Panc1 (cell line): Measurements from ENCODE around the gene OR51A7. TPM values are rescaled to one million over a fixed set of nuclear protein-coding genes. Genes with fewer than 3 reads are reported as not detected.

Experiments
- ATAC-seq: fragments of 200-7000 bp; cut with Tn5 transposase; 2 replicates; pipeline ENCODE4 v1.9.1; 2020; ENCODE audit warnings: mild to moderate bottlenecking, moderate library complexity
- BruUV-seq: library from RNA; stranded (reverse); fragments of 400-500 nt; replicated peaks from 2 replicates; lab custom pipeline; 2021; lab: Mats Ljungman, UMichigan
- CTCF ChIA-PET: fragments of 300-600 bp; sonication (Branson Sonifier 250); formaldehyde crosslinking; loops from one replicate; lab custom pipeline; 2022; ENCODE audit warnings: antibody characterized with exemption; lab: Charles Lee
- POLR2A ChIA-PET: fragments of 300-600 bp; sonication (Branson Sonifier 250); formaldehyde crosslinking; loops from one replicate; lab custom pipeline; 2022; ENCODE audit warnings: antibody characterized with exemption; lab: Charles Lee
- DNase-seq: peaks from one replicate; pipeline ENCODE4 v3.0.0-alpha.2; 2010; ENCODE audit warnings: low read depth, low spot score
- H3K27ac ChIP-seq: 2 replicates; pipeline ENCODE4 v1.5.1; 2011; ENCODE audit warnings: mild to moderate bottlenecking, low read length, inconsistent platforms
- H3K27me3 ChIP-seq: fragments of 200-500 bp; sonication (Bioruptor generic); 2 replicates; pipeline ENCODE4 v1.6.0; 2014; ENCODE audit warnings: low read length, inconsistent platforms; ENCODE audit not compliant: control insufficient read depth, insufficient read depth
- H3K36me3 ChIP-seq: fragments of 200-500 bp; sonication (Bioruptor generic); 2 replicates; pipeline ENCODE4 v1.5.1; 2014; ENCODE audit warnings: inconsistent platforms, mild to moderate bottlenecking, low read length, moderate library complexity; ENCODE audit not compliant: control insufficient read depth, insufficient read depth
- H3K4me1 ChIP-seq: 2 replicates; pipeline ENCODE4 v1.5.1; 2011; ENCODE audit warnings: inconsistent platforms, mild to moderate bottlenecking, low read length, moderate library complexity; ENCODE audit not compliant: control insufficient read depth, insufficient read depth
- H3K4me3 ChIP-seq, 2 experiments: 2 replicates each; pipeline ENCODE4 v1.5.1; 2011 to 2012; ENCODE audit warnings: low read depth in 2 of 2, low read length in 2 of 2, mild to moderate bottlenecking in 2 of 2, inconsistent platforms in 1 of 2, moderate library complexity in 1 of 2
- H3K9me3 ChIP-seq: fragments of 200-500 bp; sonication (Bioruptor generic); 2 replicates; pipeline ENCODE4 v1.5.1; 2014; ENCODE audit warnings: low read depth, mild to moderate bottlenecking, inconsistent platforms, low read length, moderate library complexity; ENCODE audit not compliant: control insufficient read depth, insufficient read depth
- POLR2AphosphoS5 ChIP-seq: IDR thresholded peaks from 2 replicates; pipeline ENCODE4 v1.6.1; 2012; ENCODE audit warnings: mild to moderate bottlenecking, low read depth, low read length, moderate library complexity
- SIN3A ChIP-seq: IDR thresholded peaks from 2 replicates; pipeline ENCODE4 v1.6.1; 2012; ENCODE audit warnings: low read depth, mild to moderate bottlenecking, low read length, moderate library complexity, borderline replicate concordance; ENCODE audit not compliant: insufficient read depth
- TCF7L2 ChIP-seq: IDR thresholded peaks from 2 replicates; pipeline ENCODE4 v1.6.1; 2011; ENCODE audit warnings: mild to moderate bottlenecking, low read depth, low read length, inconsistent platforms
- in situ Hi-C: cut with HindIII; loops from 2 replicates; pipeline ENCODE4 v1.10.0; 2016; ENCODE audit warnings: low sequenced_read_pairs, low pct_unique_long_range_greater_than_20kb
- intact Hi-C: fragments of 100-400 bp; cut with micrococcal nuclease; formaldehyde crosslinking; loops from one replicate; pipeline ENCODE4 v1.10.0; 2022; ENCODE audit not compliant: unreplicated experiment
- total RNA-seq: library from RNA; stranded (reverse); gene quantifications from one replicate; pipeline ENCODE4 v1.2.1, GENCODE V29; 2021; ENCODE audit not compliant: unreplicated experiment
- TF ChIP-seq, protein P1 (sequence below): fragments of 450-650 bp; IDR thresholded peaks from 2 replicates; pipeline ENCODE4 v1.5.1; 2017; ENCODE audit warnings: mild to moderate bottlenecking
- TF ChIP-seq, protein P2 (sequence below), 2 experiments: IDR thresholded peaks; 2 replicates each; pipeline ENCODE4 v1.6.1; 2011 to 2012; ENCODE audit warnings: low read depth in 2 of 2, control low read depth in 1 of 2, low read length in 1 of 2, mild to moderate bottlenecking in 1 of 2, moderate library complexity in 1 of 2; ENCODE audit not compliant: insufficient read depth in 1 of 2

Gene OR51A7
- total RNA-seq, 1 experiment from 2014 or later, result not detected

DNA sequence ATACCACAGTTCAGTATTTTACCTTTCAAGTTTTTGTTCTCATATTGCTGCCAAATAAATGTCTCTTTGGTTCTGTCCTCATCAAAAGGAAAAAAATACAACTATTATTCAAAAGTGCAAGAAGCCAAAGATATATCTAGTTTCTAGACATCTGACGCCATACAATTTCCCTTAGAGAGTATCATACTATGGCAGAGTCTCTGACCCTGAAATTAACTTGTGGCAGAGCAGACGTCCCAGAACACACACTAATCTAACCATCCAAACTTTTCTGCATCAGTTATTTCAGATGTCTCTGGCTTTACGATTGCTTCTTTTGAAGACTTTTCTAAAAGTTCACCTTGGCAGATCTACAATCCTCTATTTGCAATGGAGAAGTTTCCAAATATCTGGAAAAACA is 19.2 kb upstream of the OR51A7 start:
- ATAC-seq, result no peak

DNA sequence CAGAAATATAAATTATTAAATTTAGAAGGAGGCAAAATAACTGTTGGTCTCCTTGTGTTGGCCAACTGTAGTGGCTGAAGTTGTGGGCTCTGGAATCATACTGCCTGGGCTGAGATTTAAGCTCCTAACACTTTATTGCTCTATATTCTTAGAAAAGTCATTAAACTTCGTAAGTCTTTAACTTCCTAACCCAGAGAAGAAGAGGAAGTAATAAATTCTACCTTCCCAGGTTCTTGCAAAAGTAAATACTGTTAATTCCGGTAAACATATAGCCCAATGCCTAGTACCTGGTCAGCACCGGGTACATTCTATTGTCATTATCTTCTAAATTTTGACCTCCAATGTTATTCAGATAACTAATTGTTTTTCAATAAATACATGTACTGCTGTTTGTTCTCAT is 17.4 kb upstream of the OR51A7 start:
- H3K27ac ChIP-seq, result no peak overlapping the region
- intact Hi-C loops, result no loop called here
- no peaks in the 10 kb centered on the region for H3K4me1 ChIP-seq
- no TSS peak for BruUV-seq
- POLR2A ChIA-PET, result no interaction called here
- no peaks in the 10 kb centered on the region for H3K36me3 ChIP-seq
- in situ Hi-C loops, result no loop called here
- H3K27me3 ChIP-seq, result no peaks in the 10 kb centered on the region
- H3K9me3 ChIP-seq, result no peaks in the 10 kb centered on the region
- no peak for DNase-seq
- ATAC-seq, result no peak
- H3K4me3 ChIP-seq, result no peak overlapping the region
- no peak for TF ChIP-seq POLR2AphosphoS5
- TF ChIP-seq SIN3A, result no peak
- TF ChIP-seq, protein P1, sequence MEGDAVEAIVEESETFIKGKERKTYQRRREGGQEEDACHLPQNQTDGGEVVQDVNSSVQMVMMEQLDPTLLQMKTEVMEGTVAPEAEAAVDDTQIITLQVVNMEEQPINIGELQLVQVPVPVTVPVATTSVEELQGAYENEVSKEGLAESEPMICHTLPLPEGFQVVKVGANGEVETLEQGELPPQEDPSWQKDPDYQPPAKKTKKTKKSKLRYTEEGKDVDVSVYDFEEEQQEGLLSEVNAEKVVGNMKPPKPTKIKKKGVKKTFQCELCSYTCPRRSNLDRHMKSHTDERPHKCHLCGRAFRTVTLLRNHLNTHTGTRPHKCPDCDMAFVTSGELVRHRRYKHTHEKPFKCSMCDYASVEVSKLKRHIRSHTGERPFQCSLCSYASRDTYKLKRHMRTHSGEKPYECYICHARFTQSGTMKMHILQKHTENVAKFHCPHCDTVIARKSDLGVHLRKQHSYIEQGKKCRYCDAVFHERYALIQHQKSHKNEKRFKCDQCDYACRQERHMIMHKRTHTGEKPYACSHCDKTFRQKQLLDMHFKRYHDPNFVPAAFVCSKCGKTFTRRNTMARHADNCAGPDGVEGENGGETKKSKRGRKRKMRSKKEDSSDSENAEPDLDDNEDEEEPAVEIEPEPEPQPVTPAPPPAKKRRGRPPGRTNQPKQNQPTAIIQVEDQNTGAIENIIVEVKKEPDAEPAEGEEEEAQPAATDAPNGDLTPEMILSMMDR, result no peak
- no peak for TF ChIP-seq TCF7L2
- CTCF ChIA-PET, result no interaction called here

More for the DNA sequence above, 19.2 kb upstream of the OR51A7 start:
- Histone ChIP-seq H3K4me3 (no peak overlapping the region), H3K27me3 (no peaks in the 10 kb centered on the region), H3K27ac (no peak overlapping the region), H3K9me3 (no peaks in the 10 kb centered on the region), H3K4me1 (no peaks in the 10 kb centered on the region), H3K36me3 (no peaks in the 10 kb centered on the region)
- DNase-seq, result no peak
- no TSS peak for BruUV-seq
- ChIA-PET CTCF (no interaction called here), POLR2A (no interaction called here)
- TF ChIP-seq, protein P1, result no peak
- TF ChIP-seq SIN3A, result no peak
- no peak for TF ChIP-seq POLR2AphosphoS5
- no peak for TF ChIP-seq TCF7L2
- TF ChIP-seq, protein P2, sequence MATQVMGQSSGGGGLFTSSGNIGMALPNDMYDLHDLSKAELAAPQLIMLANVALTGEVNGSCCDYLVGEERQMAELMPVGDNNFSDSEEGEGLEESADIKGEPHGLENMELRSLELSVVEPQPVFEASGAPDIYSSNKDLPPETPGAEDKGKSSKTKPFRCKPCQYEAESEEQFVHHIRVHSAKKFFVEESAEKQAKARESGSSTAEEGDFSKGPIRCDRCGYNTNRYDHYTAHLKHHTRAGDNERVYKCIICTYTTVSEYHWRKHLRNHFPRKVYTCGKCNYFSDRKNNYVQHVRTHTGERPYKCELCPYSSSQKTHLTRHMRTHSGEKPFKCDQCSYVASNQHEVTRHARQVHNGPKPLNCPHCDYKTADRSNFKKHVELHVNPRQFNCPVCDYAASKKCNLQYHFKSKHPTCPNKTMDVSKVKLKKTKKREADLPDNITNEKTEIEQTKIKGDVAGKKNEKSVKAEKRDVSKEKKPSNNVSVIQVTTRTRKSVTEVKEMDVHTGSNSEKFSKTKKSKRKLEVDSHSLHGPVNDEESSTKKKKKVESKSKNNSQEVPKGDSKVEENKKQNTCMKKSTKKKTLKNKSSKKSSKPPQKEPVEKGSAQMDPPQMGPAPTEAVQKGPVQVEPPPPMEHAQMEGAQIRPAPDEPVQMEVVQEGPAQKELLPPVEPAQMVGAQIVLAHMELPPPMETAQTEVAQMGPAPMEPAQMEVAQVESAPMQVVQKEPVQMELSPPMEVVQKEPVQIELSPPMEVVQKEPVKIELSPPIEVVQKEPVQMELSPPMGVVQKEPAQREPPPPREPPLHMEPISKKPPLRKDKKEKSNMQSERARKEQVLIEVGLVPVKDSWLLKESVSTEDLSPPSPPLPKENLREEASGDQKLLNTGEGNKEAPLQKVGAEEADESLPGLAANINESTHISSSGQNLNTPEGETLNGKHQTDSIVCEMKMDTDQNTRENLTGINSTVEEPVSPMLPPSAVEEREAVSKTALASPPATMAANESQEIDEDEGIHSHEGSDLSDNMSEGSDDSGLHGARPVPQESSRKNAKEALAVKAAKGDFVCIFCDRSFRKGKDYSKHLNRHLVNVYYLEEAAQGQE (IDR thresholded peaks at IDR 0.05; ENCODE audit: insufficient read depth in 1 of 2, low read depth in 2 of 2, low read length in 1 of 2), result no peak
- intact Hi-C loops, result no loop called here
- in situ Hi-C loops, result no loop called here
